AG04450 (cell line): ENCODE measurements around the gene BPNT1. TPM values are rescaled to one million over a fixed set of nuclear protein-coding genes. Genes with fewer than 3 reads are reported as not detected.

Experiments used
- CTCF ChIA-PET: fragments of 300-600, 350-600 bp; formaldehyde crosslinking; extraction: SDS; loops from one replicate; lab custom pipeline; 2022; ENCODE audit warnings: antibody characterized with exemption, inconsistent platforms; lab: Charles Lee
- POLR2A ChIA-PET: fragments of 350-600 bp; formaldehyde crosslinking; extraction: SDS; loops from one replicate; lab custom pipeline; 2021; ENCODE audit warnings: antibody characterized with exemption, inconsistent platforms; lab: Yijun Ruan, JAX
- DNase-seq: peaks from one replicate; pipeline ENCODE4 v3.0.0-alpha.2; 2011; ENCODE audit warnings: low read depth, low spot score
- H3K27ac ChIP-seq: one replicate; pipeline ENCODE4 v1.5.1; 2012; ENCODE audit warnings: low read depth, low read length, control low read depth
- H3K27me3 ChIP-seq: one replicate; pipeline ENCODE4 v1.6.0; 2012; ENCODE audit warnings: low read length; ENCODE audit not compliant: control insufficient read depth, insufficient read depth
- H3K4me3 ChIP-seq: 2 replicates; pipeline ENCODE4 v1.5.1; 2011; ENCODE audit warnings: mild to moderate bottlenecking, low read depth, low read length, control low read depth
- H3K9me3 ChIP-seq: 2 replicates; pipeline ENCODE4 v1.5.1; 2012; ENCODE audit warnings: low read length; ENCODE audit not compliant: control insufficient read depth, insufficient read depth
- polyA plus RNA-seq: library from polyadenylated mRNA; depleted of rRNA; stranded (reverse); fragments of >200 nt; gene quantifications from 2 replicates; pipeline ENCODE4 v1.2.3, GENCODE V29; 2011; rRNA removed
- small RNA-seq: library from RNA; depleted of rRNA; stranded (forward); fragments of <200 nt; gene quantifications from one replicate; pipeline ENCODE3, GENCODE V24; 2012; ENCODE audit warnings: low read depth; ENCODE audit not compliant: insufficient read length
- TF ChIP-seq, protein P1 (sequence below): IDR thresholded peaks from 2 replicates; pipeline ENCODE4 v1.5.1; 2011; ENCODE audit warnings: low read depth, low read length, control low read depth, inconsistent platforms

BPNT1 gene
- polyA plus RNA-seq, 1 experiment = 54.1 TPM

DNA sequence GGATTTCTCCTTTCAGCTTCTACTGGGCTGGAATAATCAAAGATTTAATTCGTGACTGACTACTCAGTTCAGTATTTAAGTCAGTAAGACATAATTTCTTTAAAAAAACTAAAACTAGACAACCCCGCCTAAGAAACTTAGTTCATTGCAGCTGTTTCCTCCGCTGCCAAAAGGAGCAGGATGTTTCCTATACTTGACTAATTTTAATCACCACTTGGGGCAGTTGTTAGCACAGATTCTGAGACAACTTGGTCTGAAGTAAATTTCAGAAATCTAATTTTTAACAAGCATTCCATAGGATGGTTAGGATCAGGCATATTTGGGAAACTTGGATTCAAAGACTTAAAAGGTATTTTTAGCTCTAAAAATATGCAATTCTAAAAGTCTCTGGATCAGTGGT is 77.3 kb downstream of the BPNT1 start:
- no peaks in the 10 kb centered on the region for H3K27me3 ChIP-seq
- TF ChIP-seq, protein P1, sequence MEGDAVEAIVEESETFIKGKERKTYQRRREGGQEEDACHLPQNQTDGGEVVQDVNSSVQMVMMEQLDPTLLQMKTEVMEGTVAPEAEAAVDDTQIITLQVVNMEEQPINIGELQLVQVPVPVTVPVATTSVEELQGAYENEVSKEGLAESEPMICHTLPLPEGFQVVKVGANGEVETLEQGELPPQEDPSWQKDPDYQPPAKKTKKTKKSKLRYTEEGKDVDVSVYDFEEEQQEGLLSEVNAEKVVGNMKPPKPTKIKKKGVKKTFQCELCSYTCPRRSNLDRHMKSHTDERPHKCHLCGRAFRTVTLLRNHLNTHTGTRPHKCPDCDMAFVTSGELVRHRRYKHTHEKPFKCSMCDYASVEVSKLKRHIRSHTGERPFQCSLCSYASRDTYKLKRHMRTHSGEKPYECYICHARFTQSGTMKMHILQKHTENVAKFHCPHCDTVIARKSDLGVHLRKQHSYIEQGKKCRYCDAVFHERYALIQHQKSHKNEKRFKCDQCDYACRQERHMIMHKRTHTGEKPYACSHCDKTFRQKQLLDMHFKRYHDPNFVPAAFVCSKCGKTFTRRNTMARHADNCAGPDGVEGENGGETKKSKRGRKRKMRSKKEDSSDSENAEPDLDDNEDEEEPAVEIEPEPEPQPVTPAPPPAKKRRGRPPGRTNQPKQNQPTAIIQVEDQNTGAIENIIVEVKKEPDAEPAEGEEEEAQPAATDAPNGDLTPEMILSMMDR = 0 out of 2 replicates have a peak, but pooled peaks have one; percentile 1
- no peak for DNase-seq
- H3K4me3 ChIP-seq = no peak overlapping the region
- no peak overlapping the region for H3K27ac ChIP-seq
- CTCF ChIA-PET = interaction anchor here (0.7 to 2.7 kb wide), 5 partner anchors 13 to 101 kb away, joined by 3 to 26 read pairs (median 3); no protein-coding TSS in a partner anchor
- H3K9me3 ChIP-seq = no peaks in the 10 kb centered on the region
- POLR2A ChIA-PET = no interaction called here

DNA sequence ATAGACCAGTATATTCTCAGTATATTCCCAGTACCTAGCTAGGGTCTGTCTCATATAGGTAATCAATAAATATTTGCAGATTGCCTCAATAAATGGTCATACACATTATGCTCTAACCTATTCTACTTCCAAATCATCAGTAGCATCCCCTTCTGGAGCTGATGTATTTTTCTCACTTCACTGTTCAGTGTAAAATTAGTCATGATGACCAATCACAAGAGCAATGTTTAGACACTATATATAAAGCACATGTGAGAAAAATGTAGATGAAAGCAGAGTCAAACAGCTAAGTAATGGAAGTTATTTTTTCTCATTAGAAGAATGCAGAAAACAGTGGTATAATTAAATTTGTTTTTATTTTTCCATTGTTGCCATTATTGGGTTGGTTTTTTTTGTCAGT is 78.0 kb downstream of the BPNT1 start:
- no peak overlapping the region for H3K27ac ChIP-seq
- CTCF ChIA-PET = interaction anchor here (1.0 to 2.7 kb wide), 4 partner anchors 12 to 101 kb away, joined by 3 to 26 read pairs (median 4); no protein-coding TSS in a partner anchor
- POLR2A ChIA-PET = no interaction called here

More for the DNA sequence above, 78.0 kb downstream of the BPNT1 start:
- no peak for DNase-seq
- Histone ChIP-seq H3K27me3 (no peaks in the 10 kb centered on the region), H3K4me3 (no peak overlapping the region), H3K9me3 (no peaks in the 10 kb centered on the region)
- TF ChIP-seq, protein P1 = no peak

Small RNA genes lying within 50 kb of the gene (small RNA-seq; reads per million reads assigned to genes)
- gene MIR194-1 = 1.1 reads per million
- gene MIR215 = 2.2 reads per million

Other genes starting within 250 kb of the BPNT1 start
- not detected in 2 replicates for gene SLC30A10, start 161.2 kb downstream of the BPNT1 start, polyA plus RNA-seq
- gene EPRS1, start 43.3 kb downstream of the BPNT1 start, polyA plus RNA-seq = 129 and 146 TPM in 2 replicates
- gene IARS2, start 4.3 kb upstream of the BPNT1 start, polyA plus RNA-seq = 33.8 and 34.6 TPM in 2 replicates
- gene RAB3GAP2, start 182.7 kb upstream of the BPNT1 start, polyA plus RNA-seq = 38.2 and 43.6 TPM in 2 replicates